GM19452 (cell line): Measurements from ENCODE around the gene ZNF341.
A peak's percentile ranks its signal among the peaks of the same experiment; 100 is the strongest.
"Not testable (repeated sequence)": the region's sequence is repeated elsewhere in the genome, so short reads cannot be mapped to it uniquely, and the experiment has no call there.

ENCODE experiments used
- ATAC-seq: cut with Tn5 transposase; IDR thresholded peaks from one replicate; pipeline ENCODE4 v1.9.1; 2021; ENCODE audit not compliant: unreplicated experiment

The ZNF341 gene

DNA sequence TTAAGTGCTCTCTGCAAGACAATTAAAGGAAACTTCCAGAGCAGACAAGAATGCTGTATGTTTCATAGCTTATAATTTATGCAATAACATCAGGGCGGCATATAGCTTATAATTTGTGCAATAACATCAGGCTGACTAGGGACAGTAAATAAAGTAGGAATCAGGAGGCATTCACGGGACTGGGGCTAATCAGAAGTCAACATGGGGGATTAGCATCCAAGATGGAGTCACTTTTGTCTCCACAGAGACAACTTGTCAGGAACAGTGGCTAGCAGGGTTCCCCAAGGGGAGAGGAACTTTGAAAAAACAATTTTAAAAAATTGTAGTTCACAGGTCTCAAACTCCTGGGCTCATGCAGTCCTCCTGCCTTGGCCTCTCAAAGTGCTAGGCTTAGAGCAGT is 3.3 kb upstream of the ZNF341 start:
- ATAC-seq = no peak

- no peak for ATAC-seq
Observed at GRCh38 chr20:33729101-33729500, 2.7 kb upstream of the ZNF341 start.

DNA sequence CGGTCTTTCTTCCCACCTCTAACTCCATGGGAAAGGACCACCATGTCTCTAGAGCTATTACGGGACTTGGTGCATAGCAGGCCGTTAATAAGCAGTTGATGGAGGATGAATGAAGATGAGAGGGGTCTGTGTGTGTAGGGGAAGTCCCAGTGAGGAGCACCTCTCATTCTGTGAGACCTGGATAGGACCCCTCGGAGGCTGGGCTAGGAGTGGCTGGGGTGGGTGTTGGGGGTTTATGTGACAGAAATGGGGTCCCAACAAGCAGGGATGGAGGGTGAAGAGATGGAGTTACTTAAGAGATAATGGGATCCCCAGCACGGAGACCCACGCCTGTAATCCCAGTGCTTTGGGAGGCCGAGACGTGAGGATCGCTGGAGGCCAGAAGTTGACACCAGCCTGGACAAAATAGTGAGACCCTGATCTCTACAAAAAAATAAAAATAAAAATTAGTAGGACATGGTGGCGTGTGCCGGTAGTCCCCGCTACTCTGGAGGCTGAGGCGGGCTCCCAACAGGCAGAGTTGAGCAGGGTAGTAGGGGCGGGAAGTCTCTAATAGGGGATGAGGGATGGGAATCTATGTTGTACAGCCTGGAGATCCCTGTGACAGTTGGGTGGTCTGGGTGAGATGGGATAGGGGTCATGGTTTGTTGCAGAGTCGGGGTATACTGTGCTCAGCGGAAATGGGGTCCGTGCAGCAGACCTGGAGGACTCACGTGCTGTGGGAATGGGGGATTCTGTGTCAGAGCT is 677 bp upstream of the ZNF341 start:
- no peak for ATAC-seq

DNA sequence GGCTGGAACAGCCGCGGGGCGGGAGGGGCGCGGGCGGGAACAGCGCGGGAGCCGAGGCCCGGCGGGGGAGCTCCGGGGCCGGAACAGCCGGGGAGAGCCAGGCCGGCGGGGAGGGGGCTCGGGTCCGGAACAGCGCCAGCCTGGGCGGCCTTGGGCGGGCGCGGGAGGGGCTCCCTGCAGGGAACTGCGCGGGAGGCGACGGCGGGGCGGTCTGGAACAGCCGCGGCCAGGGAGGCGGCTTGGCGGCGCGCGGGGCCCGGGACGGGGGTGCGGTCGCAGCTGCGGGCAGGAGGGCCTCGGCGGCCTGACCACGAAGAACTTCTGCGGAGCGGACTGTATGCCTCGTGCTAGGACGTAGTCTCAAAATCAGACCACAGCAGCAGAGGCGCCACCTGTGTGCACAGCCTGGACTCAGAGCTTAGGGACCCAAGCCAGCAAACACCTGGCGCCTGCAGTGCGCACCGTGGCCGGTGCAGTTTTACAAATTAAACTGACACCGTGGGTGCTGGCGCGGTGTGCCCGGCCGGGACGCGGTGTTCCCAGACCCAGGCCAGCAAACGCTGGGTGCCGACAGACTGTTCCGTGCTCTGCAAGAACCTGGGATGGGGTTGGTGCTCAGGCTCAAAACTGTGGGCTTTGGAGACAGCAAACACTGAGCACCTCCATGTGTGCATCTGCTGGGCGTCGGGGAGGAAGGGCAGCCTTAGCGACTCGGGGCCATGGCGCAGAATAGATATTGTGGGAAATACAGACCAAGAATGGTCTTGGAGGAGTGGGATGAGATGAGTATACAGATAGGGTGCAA is 572 bp downstream of the ZNF341 start:
- ATAC-seq = peak; percentile 60

DNA sequence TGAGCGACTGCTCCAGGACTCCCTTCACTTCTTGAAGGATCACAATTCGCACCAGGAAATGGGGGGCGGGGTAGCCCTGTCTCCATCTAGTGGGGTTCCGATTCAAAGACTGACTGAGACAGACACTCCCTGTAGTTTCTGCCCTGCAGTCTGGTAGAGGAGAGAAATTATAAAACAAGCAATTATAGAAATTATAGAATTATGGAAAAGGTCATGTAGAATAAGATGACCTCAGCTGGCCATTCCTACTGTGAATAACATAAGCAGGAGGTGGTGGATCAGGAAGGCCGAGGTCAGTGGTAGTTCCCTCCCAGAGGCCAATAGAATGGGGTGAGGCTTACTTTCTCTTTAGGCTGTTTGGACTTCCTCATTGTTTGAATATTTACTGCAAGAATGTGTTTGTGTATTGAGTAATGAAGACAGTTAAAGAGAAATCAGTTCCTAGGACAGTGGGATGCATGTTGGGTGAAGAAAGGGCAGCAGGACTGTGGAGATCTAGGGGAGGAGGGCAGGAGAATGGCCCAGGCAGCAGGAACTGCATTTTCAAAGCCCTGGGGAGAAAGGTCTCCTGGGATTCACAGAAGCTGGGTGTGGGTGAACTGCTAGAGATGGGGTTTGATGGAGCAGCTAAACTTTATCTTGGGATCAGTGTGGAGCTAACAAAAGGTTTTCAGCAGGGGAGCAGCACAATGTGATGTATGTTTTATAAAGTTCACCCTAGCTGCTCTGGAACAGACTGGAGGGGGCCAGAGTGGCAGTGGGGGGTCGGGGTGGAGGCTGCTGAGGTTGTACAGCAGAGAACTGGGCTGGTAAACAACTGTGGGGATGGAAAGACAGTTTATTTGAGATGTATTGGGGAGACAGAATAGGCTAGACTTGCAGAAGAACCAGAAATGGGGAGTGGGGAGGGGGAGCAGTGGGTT is 2.1 kb downstream of the ZNF341 start:
- ATAC-seq = no peak

GRCh38 chr20:33736962-33737361 is 5.2 kb downstream of the ZNF341 start:
- no peak for ATAC-seq

GRCh38 chr20:33739493-33739892 is 7.7 kb downstream of the ZNF341 start:
- no peak for ATAC-seq

DNA sequence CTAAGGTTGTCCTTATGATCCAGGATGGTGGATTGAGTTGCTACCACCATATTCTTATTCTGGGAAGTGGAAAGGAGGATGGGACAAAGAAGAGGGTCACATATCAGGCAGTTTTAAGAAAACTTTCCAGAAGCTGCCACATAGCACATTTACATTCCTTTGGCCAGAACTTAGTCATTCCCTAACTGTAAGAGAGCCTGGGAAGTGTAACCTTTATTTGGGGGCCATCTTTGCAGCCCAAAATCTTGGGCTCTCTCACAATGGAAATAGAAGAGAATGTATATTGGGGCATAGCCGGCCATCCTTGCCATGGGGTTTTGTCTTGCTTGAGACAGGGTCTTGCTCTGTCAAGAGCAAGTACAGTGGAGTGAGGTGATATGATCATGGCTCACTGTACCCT is 8.4 kb downstream of the ZNF341 start:
- ATAC-seq = no peak

GRCh38 chr20:33744181-33744580 is 12.4 kb downstream of the ZNF341 start:
- ATAC-seq = no peak

GRCh38 chr20:33744773-33745385 is 13.1 kb downstream of the ZNF341 start:
- ATAC-seq = no peak

- no peak for ATAC-seq
Observed at GRCh38 chr20:33746325-33746998, 14.7 kb downstream of the ZNF341 start.

GRCh38 chr20:33751775-33752174 is 20.0 kb downstream of the ZNF341 start:
- ATAC-seq = no peak

DNA sequence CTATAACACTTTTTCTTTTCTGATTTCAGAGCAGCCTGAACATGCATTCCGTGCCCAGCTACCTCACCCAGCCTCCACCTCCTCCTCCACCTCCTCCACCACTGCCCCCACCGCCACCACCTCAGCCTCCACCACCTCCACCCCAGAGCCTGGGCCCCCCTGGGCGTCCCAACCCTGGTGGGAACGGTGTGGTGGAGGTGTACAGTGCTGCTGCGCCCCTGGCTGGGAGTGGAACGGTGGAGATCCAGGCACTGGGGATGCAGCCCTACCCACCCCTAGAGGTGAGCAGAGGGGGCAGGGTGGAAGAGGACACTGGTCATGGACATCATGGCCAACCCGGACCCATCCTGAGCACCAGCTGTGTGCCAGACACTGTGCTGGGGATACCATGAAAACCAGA is 21.3 kb downstream of the ZNF341 start:
- no peak for ATAC-seq

DNA sequence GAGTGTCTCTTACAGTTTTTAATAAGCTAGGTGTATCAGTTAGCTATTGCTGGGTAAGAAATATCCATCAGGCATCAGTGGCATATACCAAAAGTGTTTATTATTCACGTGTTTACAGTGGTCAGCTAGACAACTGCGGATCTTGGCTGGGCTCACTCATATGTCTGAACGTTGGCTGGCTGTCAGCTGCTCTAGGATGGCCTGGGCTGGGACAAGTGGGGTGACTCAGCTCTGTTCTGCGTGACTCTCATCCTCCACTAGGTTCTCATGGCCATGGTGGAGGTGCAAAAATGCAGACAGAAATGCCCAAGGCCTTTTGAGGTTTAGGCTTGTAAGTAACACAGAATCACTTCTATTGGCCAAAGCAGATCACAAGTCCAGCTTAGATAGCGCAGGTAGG is 22.0 kb downstream of the ZNF341 start:
- no peak for ATAC-seq

DNA sequence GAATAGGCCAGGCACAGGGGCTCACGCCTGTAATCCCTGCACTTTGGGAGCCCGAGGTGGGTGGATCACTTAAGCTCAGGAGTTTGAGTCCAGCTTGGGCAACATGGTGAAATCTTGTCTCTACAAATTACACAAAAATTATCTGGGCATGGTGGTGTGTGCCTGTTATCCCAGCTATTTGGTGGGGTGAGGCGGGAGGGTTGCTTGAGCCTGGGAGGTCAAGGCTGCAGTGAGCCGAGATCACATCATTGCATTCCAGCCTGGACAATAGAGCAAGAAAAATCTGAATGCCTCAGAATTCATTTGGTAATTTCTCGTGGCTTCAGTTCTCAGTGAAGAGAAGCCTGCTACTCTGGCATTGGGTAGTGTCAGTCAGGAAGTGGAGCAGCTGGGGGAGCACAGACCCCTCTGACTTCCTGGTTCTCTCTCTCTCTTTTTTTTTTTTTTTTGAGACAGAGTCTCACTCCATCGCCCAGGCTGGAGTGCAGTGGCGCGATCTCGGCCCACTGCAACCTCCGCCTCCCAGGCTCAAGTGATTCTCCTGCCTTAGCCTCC is 24.2 kb downstream of the ZNF341 start:
- ATAC-seq = not testable (repeated sequence)

DNA sequence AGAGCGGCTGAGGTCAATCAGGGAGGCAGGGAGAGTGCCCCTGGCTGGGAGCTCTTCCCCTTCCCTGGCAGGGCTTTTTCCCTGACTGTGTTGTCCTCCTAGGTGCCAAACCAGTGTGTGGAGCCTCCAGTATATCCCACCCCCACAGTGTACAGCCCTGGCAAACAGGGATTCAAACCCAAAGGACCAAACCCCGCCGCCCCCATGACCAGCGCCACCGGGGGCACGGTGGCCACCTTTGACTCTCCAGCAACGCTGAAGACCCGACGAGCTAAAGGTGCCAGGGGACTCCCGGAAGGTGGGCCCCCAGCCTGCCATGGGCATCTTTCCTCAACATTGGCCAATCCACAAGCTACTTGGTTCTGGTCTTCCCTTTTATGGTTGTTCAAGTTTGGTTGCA is 25.2 kb downstream of the ZNF341 start:
- ATAC-seq = no peak

DNA sequence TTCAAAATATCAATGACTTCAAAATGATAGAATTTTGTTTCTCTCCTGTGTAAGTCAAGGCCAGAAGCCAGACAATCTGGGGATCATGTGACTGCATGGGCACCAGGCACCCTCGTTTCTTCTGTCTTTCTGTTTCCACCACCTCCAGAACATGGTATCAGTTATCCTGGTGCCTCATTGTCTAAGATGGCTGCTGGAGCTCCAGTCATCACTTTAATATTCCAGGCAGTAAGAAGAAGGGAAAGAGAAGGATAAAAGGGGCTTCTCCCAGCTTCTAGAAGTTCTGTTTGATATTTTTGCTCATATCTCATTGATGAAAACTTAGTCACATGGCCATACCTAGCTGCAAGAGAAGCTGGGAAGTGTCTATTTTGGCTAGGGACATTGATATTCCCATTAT is 25.7 kb downstream of the ZNF341 start:
- ATAC-seq = no peak

DNA sequence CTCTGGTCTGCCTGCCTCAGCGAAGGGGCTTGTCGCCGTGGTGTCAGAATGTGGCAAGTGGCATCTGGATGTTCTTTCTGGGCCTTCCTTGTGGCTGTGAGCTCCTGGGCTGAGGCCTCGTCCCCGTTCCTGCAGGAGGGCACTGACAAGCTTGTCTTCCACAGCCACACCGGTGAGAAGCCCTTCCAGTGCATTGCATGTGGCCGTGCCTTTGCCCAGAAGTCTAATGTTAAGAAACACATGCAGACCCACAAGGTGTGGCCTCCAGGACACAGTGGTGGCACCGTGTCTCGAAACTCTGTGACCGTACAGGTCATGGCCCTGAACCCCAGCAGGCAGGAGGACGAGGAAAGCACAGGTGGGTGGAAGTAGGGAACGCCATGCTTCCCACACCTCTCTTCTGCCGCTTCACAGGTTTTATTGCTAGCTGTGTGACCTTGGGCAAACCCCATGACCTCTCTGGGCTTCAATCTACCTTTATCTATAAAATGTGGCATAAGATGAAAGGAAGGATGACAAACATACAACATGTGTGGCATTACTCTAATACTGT is 30.0 kb downstream of the ZNF341 start:
- ATAC-seq = no peak

- no peak for ATAC-seq
Observed at GRCh38 chr20:33765099-33765498, 33.3 kb downstream of the ZNF341 start.

- ATAC-seq = no peak
Observed at GRCh38 chr20:33765592-33765991, 33.8 kb downstream of the ZNF341 start.
